Activated CD4-positive, alpha-beta memory T cell treated with anti-CD3 and anti-CD28 coated beads, Interleukin-2, amount 10 ng/mL, durations not matched to agents 7 days and 5 days (primary cell): ENCODE measurements around the gene CHST15. TPM values are rescaled to one million over a fixed set of nuclear protein-coding genes. Genes with fewer than 3 reads are reported as not detected.

Source experiments
- CTCF ChIA-PET: fragments of 350-600 bp; sonication (Branson Sonifier 250); formaldehyde crosslinking; loops from one replicate; lab custom pipeline; 2021; ENCODE audit warnings: antibody characterized with exemption, inconsistent platforms; lab: Charles Lee
- POLR2A ChIA-PET: fragments of 350-600 bp; sonication (Branson Sonifier 250); formaldehyde crosslinking; loops from one replicate; lab custom pipeline; 2021; ENCODE audit warnings: antibody characterized with exemption; lab: Charles Lee
- DNase-seq: peaks from one replicate; pipeline ENCODE4 v3.0.0-alpha.2; 2020
- H3K27ac Mint-ChIP-seq: one replicate; pipeline ENCODE4 v1.8.0; 2021; ENCODE audit warnings: mild to moderate bottlenecking, mixed read lengths
- H3K27me3 Mint-ChIP-seq: one replicate; pipeline ENCODE4 v1.8.0; 2021; ENCODE audit warnings: mixed read lengths
- H3K36me3 Mint-ChIP-seq: one replicate; pipeline ENCODE4 v1.8.0; 2021; ENCODE audit warnings: low read depth, mixed read lengths
- H3K4me1 Mint-ChIP-seq: one replicate; pipeline ENCODE4 v1.8.0; 2021; ENCODE audit warnings: mixed read lengths
- H3K4me3 Mint-ChIP-seq: one replicate; pipeline ENCODE4 v1.8.0; 2021; ENCODE audit warnings: mild to moderate bottlenecking, mixed read lengths
- H3K9me3 Mint-ChIP-seq: one replicate; pipeline ENCODE4 v1.8.0; 2021; ENCODE audit warnings: mixed read lengths
- total RNA-seq, 2 experiments: library from RNA; stranded (reverse); gene quantifications; one replicate each; pipeline ENCODE4 v1.2.3, GENCODE V29; 2021

The CHST15 gene
- total RNA-seq, 2 experiments from 2014 or later, result 0.10 to 0.20 TPM

DNA sequence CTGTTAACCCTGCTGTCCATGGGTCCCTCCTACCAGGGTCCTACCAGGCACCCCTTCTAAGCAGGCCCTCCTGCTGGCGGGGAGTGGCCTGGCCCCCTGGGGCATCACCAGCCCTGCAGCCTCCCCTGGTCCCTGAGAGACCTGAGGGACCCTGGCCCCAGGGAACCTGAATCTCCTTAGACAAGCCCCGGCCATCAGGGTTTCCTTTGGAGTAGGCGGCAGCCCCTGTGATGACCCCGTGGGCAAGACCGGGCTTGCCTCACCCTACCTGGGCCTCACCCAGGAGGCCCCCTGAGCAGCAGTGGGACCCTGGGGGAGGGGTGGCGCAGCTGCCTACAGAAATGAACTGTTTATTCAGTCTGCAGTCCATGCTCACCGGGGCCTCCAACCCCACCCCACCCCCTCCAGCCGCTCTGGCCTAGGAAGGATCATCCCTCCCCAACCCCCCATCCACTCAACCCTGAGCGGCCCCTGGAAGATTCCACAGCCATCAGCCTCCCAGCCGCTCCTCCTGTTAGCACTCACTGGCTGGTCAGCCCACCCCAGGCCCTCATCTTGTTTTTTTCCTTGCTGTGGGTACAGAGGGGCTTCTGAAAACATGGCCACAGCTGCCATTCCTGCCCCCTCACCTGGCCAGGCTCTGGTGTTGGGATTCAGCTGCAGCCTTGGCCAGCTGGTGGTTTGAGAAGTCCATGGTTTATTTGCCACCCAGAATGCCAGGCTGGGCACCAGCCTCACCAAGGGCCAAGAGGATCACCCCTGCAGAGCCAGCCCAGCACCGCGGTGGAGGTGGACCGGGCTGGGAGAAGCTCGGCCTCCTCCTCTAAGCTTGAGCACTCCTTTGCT, 34.8 kb upstream of the CHST15 start:
- CTCF ChIA-PET, result no interaction called here
- Mint-ChIP-seq H3K36me3 (no peaks in the 10 kb centered on the region), H3K4me3 (no peak overlapping the region), H3K9me3 (no peaks in the 10 kb centered on the region), H3K27me3 (no peaks in the 10 kb centered on the region), H3K4me1 (no peaks in the 10 kb centered on the region), H3K27ac (no peak overlapping the region)
- DNase-seq, result no peak
- POLR2A ChIA-PET, result no interaction called here

DNA sequence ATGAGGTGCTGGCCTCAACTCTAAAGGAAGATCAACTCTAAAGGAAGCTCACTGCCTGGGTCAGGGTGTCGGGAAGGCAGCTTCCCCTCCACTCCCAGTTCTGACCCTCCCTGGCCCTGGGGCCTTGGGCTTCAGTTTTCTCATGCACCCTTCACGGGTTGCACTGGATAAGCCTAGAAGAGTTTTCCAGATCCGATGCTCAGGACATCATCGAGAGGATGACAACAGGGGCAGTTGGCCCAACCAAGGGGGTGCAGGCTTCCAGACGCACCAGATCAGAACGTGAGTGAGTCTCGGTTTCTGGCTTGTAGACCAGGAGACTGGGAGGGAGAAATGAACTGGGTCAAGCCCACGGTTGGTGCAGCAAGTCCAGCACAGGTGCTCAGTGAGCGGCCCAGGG, 34.2 kb upstream of the CHST15 start:
- H3K4me3 Mint-ChIP-seq, result no peak overlapping the region
- ChIA-PET CTCF (no interaction called here), POLR2A (no interaction called here)

DNA sequence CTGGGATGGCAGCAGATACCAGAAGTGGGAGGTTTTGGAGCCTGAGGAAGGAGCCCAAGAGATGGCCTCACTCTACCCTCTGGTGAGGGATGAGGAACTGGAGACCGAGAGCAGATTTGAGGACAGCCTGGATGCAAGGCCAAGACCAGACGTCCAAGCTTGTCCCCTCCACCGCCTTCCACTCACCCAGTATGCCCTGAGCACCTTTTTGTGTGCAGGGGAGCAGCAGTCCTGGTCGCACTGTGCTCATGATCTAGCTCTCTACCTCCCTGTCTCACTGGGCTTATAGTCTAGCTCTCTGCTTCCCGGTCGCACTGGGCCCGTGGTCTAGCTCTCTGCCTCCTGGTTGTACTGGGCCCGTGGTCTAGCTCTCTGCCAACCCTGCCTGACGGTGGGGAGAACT, 33.6 kb upstream of the CHST15 start:
- Mint-ChIP-seq H3K4me3 (no peak overlapping the region), H3K27me3 (no peaks in the 10 kb centered on the region), H3K27ac (no peak overlapping the region), H3K36me3 (no peaks in the 10 kb centered on the region), H3K9me3 (no peaks in the 10 kb centered on the region), H3K4me1 (no peaks in the 10 kb centered on the region)
- POLR2A ChIA-PET, result no interaction called here
- CTCF ChIA-PET, result interaction anchor here (1.2 kb wide), 1 partner anchor 133 kb away, joined by 3 read pairs; no protein-coding TSS in a partner anchor
- no peak for DNase-seq

More for the DNA sequence above, 34.2 kb upstream of the CHST15 start:
- DNase-seq, result no peak
- no peak overlapping the region for H3K27ac Mint-ChIP-seq
- no peaks in the 10 kb centered on the region for H3K9me3 Mint-ChIP-seq
- no peaks in the 10 kb centered on the region for H3K27me3 Mint-ChIP-seq
- H3K36me3 Mint-ChIP-seq, result no peaks in the 10 kb centered on the region
- no peaks in the 10 kb centered on the region for H3K4me1 Mint-ChIP-seq

DNA sequence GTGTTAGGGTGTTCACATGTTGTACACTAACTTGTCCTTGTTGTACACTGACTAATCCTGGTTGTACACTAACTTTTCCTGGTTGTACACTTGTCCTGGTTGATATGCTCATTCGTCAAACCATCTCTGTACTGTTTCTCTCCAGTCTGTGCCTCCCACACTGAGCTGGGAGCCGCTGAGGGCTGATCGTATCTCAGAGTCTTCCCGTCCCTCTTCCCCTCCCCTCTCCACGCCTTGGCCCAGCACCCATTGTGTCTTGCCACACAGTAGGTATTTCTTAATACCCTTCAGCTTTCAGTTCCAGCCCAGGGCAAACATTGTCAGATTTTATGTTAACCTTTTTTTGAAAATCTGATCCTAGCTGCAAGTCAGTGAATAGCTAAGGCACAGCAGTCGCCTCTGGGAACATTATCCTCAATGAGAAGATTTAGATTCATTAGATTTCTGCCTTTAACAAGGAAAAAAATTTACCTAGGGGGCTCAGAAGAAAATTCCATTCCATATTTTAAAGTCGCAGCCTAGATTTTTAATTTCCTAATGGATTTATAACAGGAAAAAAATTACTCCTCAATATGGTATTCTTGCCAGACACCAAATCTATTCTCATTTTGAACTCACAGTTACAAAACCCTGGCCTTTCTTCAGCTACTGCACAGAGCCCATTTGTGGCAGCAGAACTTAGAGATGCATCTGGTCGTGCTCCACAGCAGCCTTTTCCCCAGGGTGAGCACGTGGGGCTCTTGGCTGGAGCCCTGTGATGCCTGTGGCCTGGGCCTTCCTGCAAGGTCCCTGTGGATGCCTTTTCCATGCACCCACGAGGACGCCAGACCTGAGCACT, 33.0 kb upstream of the CHST15 start:
- CTCF ChIA-PET, result interaction anchor here (1.2 to 1.5 kb wide), 2 partner anchors 20 to 132 kb away, joined by 3 to 4 read pairs; no protein-coding TSS in a partner anchor
- DNase-seq, result no peak
- H3K27ac Mint-ChIP-seq, result no peak overlapping the region
- no peaks in the 10 kb centered on the region for H3K36me3 Mint-ChIP-seq
- H3K4me1 Mint-ChIP-seq, result no peaks in the 10 kb centered on the region
- no peak overlapping the region for H3K4me3 Mint-ChIP-seq
- POLR2A ChIA-PET, result no interaction called here
- no peaks in the 10 kb centered on the region for H3K9me3 Mint-ChIP-seq
- H3K27me3 Mint-ChIP-seq, result no peaks in the 10 kb centered on the region

DNA sequence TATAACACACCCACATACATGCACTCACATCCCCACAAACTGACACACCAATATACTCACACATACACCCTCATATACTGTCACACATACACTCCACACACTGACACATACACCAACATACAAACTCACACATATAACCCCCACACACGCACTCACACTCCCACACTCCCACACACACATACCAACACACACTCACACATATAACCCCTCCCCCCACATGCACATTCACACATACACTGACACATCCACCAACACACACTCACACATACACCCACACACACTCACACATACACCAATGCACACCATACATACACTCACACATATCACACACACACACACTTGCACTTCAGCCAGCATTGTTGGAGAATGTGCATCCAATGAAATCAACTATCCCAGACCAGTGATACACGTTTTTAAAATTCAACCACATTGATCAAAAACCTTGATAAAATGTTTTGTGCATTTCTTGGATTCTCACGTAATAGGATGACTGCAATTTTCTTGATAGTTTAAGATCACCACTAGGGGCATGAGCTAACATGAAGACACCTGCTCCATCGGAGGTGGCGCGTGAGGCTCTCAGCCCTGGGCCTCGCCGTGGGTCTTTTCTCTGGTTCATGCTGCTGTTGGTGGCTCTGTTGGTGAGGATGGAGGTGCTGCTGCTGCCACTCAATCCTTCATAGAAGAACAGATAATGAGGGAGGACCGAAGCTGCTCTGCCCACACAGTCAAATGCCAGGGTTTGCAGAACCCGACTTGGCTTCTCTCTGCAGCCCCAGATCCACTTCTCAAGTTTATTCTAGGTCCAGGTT, 32.1 kb upstream of the CHST15 start:
- Mint-ChIP-seq H3K4me3 (no peak overlapping the region), H3K27me3 (no peaks in the 10 kb centered on the region), H3K9me3 (no peaks in the 10 kb centered on the region), H3K27ac (no peak overlapping the region), H3K36me3 (no peaks in the 10 kb centered on the region), H3K4me1 (no peaks in the 10 kb centered on the region)
- POLR2A ChIA-PET, result no interaction called here
- DNase-seq, result no peak
- CTCF ChIA-PET, result interaction anchor here (1.5 kb wide), 1 partner anchor 19 kb away, joined by 4 read pairs; no protein-coding TSS in a partner anchor

DNA sequence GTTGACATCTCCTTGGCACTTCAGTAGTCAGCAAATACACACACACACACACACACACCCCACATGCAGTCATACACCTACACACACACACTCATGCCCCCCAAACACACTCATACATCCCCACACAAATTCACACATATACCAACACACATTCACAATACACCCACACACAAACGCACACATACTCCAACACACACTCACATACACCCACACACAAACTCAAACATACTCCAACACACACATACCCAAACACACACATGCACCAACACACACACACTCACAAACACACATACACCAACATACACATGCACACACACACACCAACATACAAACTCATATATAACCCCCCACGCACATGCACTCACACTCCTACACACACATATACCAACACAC, 31.4 kb upstream of the CHST15 start:
- Mint-ChIP-seq H3K4me3 (no peak overlapping the region), H3K4me1 (no peaks in the 10 kb centered on the region), H3K9me3 (no peaks in the 10 kb centered on the region), H3K36me3 (no peaks in the 10 kb centered on the region), H3K27ac (no peak overlapping the region), H3K27me3 (no peaks in the 10 kb centered on the region)
- POLR2A ChIA-PET, result interaction anchor here (0.7 kb wide), 1 partner anchor 30 kb away, joined by 3 read pairs; no protein-coding TSS in a partner anchor
- DNase-seq, result no peak
- CTCF ChIA-PET, result no interaction called here

DNA sequence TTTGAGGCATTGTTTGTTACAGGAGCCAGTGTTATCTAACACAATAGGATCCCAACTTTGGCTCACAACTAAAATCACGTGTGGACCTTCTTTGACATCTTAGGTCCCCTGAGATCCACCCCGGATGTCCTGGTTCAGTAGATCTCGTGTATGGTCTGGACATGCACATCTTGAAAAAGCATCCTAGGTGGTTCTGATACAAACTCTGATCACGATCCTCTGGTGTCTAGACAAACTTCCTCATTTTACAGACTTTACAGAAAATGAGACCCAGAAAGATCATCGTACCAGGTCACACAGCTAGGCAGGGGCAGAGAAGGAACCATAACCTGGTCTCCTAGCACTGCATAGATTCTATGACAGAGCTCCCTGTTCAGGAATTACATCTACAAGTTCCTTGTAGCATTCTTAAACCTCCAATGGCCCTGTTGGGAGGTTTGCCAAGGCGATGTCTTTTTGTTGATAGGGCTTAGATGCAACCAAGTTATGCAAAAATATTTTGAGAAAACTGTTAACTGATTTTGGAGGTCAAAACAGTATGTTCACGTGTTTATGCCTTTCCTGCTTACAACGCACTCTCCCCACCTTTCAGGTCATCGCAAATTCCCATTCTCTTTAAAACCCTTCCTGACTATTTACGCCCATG, 30.8 kb upstream of the CHST15 start:
- CTCF ChIA-PET, result no interaction called here
- Mint-ChIP-seq H3K9me3 (no peaks in the 10 kb centered on the region), H3K4me3 (no peak overlapping the region), H3K36me3 (no peaks in the 10 kb centered on the region), H3K4me1 (no peaks in the 10 kb centered on the region), H3K27me3 (no peaks in the 10 kb centered on the region), H3K27ac (no peak overlapping the region)
- no peak for DNase-seq
- POLR2A ChIA-PET, result interaction anchor here (0.7 kb wide), 1 partner anchor 29 kb away, joined by 3 read pairs; no protein-coding TSS in a partner anchor

DNA sequence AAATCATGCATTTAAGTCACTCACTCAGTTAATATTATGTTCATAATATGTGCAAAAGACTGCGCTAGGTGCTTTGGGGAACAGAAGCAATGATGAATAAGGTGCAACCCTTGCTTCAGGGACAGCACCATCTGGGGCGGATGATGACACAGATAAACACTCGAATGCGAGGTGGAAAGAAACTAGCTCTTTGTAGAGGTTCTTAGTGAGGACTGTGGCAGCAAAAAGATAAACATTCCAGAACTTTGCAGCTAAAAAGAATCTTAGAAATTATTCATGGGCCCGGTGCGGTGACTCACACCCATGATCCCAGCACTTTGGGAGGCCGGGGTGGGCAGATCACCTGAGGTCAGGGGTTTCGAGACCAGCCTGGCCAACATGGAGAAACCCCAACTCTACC, 29.8 kb upstream of the CHST15 start:
- CTCF ChIA-PET, result no interaction called here

DNA sequence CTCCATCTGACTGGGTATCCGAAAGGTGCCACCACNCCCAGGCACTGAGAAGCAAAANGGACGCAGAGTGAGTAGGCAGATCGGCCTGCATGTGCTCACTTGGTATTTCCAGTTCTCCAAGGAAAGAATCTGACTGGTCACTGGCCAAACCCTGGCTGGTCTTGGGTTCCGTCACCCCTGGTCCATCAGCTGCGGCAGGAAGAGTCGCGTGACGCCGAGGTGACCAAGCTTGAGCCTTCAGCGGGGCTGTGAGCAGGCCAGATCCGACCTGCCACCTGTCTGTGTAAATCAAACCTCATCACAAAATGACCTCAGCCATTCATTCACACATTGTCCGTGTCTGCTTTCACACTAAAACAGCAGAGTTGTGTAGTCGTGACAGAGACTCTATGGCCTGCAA, 28.8 kb upstream of the CHST15 start:
- ChIA-PET POLR2A (no interaction called here), CTCF (no interaction called here)
- Mint-ChIP-seq H3K4me3 (no peak overlapping the region), H3K9me3 (no peaks in the 10 kb centered on the region), H3K4me1 (no peaks in the 10 kb centered on the region), H3K27me3 (no peaks in the 10 kb centered on the region), H3K27ac (no peak overlapping the region), H3K36me3 (no peaks in the 10 kb centered on the region)
- DNase-seq, result no peak

More for the DNA sequence above, 29.8 kb upstream of the CHST15 start:
- Mint-ChIP-seq H3K4me1 (no peaks in the 10 kb centered on the region), H3K27me3 (no peaks in the 10 kb centered on the region), H3K4me3 (no peak overlapping the region), H3K27ac (no peak overlapping the region), H3K36me3 (no peaks in the 10 kb centered on the region), H3K9me3 (no peaks in the 10 kb centered on the region)
- POLR2A ChIA-PET, result no interaction called here
- no peak for DNase-seq

DNA sequence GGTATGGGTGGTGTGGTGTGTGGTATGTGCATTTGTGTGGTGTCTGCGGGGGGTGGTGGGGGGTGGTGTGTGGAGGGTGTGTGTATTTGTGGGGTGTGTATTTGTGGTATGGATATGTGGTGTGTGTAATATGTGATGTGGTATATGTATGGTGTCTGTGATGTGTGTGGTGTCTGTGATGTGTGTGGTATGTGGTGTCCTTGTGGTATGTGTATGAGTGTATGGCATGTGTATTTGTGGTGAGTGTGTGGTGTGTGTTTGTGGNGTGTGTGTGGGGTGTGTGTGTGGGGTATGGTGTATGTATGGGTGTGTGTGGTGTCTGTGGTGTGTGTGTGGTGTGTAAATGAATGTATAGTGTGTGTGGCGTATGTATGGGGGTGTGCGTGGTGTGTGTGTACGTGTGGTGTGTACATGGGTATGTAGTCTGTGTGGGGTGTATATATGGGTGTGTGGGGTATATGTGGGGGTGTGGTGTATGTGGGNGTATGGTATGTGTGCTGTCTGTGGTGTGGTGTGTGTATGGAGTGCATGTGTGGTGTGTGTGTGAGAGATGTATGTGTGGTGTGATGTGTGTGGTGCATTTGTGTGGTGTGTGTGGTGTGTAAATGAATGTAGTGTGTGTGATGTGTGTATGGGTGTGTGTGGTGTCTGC, 27.1 kb upstream of the CHST15 start:
- POLR2A ChIA-PET, result no interaction called here
- Mint-ChIP-seq H3K27me3 (no peaks in the 10 kb centered on the region), H3K9me3 (no peaks in the 10 kb centered on the region), H3K4me1 (no peaks in the 10 kb centered on the region), H3K36me3 (no peaks in the 10 kb centered on the region), H3K27ac (no peak overlapping the region), H3K4me3 (no peak overlapping the region)
- CTCF ChIA-PET, result no interaction called here
- DNase-seq, result no peak

DNA sequence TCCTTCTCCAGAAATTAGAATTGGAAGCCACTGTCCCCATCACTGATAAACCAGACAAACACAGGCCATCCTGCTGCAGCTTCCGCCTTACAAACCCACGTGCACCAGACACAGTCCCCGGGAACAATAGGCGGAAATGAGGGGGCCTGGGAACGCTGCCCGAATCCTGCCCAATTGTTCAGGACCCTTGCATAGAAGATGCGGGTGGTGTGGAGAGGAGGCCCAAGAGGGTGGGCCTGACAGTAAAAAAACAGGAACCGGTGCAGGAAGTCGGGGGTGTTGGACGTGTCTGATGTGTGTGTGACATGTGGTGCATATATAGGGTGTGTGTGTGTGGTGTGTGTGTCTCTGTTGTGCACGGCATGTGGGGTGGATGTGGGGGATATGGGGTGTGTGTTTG, 26.5 kb upstream of the CHST15 start:
- no peak overlapping the region for H3K27ac Mint-ChIP-seq
- H3K27me3 Mint-ChIP-seq, result no peaks in the 10 kb centered on the region
- no peak overlapping the region for H3K4me3 Mint-ChIP-seq
- no peaks in the 10 kb centered on the region for H3K4me1 Mint-ChIP-seq
- H3K36me3 Mint-ChIP-seq, result no peaks in the 10 kb centered on the region
- H3K9me3 Mint-ChIP-seq, result no peaks in the 10 kb centered on the region
- POLR2A ChIA-PET, result no interaction called here
- no peak for DNase-seq
- CTCF ChIA-PET, result no interaction called here

DNA sequence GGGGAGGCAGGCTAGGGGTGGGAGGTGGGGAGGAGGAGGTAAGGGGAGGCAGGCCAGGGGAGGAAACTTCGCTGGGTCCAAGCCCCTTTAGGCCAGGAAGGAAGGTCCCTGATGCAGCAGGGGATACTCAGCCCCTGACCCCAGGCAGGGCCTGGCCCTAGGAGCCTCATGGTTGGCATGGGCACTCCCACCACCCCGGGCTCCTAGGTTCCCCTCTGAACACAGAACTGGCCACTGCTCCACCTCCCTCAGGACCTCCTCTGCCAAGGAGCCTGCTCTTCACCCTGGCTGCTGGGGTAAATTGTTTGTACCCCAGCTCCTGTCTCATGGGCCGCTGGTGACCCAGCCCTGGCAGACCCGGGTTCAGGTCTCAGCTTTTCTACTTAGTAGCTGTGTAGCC, 25.8 kb upstream of the CHST15 start:
- DNase-seq, result no peak
- no peaks in the 10 kb centered on the region for H3K27me3 Mint-ChIP-seq
- no peak overlapping the region for H3K27ac Mint-ChIP-seq
- no peak overlapping the region for H3K4me3 Mint-ChIP-seq
- ChIA-PET POLR2A (no interaction called here), CTCF (interaction anchor here (0.7 kb wide), 1 partner anchor 134 kb away, joined by 3 read pairs; no protein-coding TSS in a partner anchor)
- no peaks in the 10 kb centered on the region for H3K9me3 Mint-ChIP-seq
- H3K4me1 Mint-ChIP-seq, result no peaks in the 10 kb centered on the region
- no peaks in the 10 kb centered on the region for H3K36me3 Mint-ChIP-seq
